ENCODE data around the gene DUOX2. TPM values are rescaled to one million over a fixed set of nuclear protein-coding genes. Genes with fewer than 3 reads are reported as not detected.

DUOX2 gene
- total and polyA plus RNA-seq, 2 donors from 2014 or later, result 0.26 to 0.28 TPM

- Histone ChIP-seq H3K27ac (ENCODE audit: low read depth in 2 of 2, low read length in 2 of 2) (no peak overlapping the region), H3K9ac (ENCODE audit: low read length in 3 of 3) (no peak overlapping the region), H3K27me3 (ENCODE audit: control insufficient read depth, insufficient read depth, low read length) (no peaks in the 10 kb centered on the region), H3K9me3 (ENCODE audit: control insufficient read depth in 2 of 3, insufficient read depth in 1 of 3, low read length in 3 of 3) (no peaks in the 10 kb centered on the region), H3K4me1 (ENCODE audit: control insufficient read depth in 2 of 3, insufficient read depth in 2 of 3, low read depth in 1 of 3, low read length in 3 of 3) (no peaks in the 10 kb centered on the region), H3K4me3 (ENCODE audit: low read length in 3 of 3) (no peak overlapping the region), H3K36me3 (ENCODE audit: control insufficient read depth in 2 of 3, insufficient read depth in 3 of 3, low read length in 3 of 3) (no peaks in the 10 kb centered on the region)
- no peak for TF ChIP-seq CTCF (IDR thresholded peaks at IDR 0.05; ENCODE audit: borderline replicate concordance, extremely low read depth, insufficient read depth)
- FAIRE-seq (no peak), DNase-seq (peak in 1 of 5 donors; percentile 24)
- intact Hi-C loops (cut with DNase I), result no loop called here
These were observed 20.2 kb downstream of the DUOX2 start for GRCh38 chr15:45093622-45094357.

GRCh38 chr15:45093013-45093412 is 21.0 kb downstream of the DUOX2 start:
- H3K27me3 ChIP-seq (ENCODE audit: control insufficient read depth, insufficient read depth, low read length), result no peaks in the 10 kb centered on the region
- H3K27ac ChIP-seq (ENCODE audit: low read depth in 2 of 2, low read length in 2 of 2), result no peak overlapping the region
- intact Hi-C loops (cut with DNase I), result no loop called here
- no peaks in the 10 kb centered on the region for H3K4me1 ChIP-seq (ENCODE audit: control insufficient read depth in 2 of 3, insufficient read depth in 2 of 3, low read depth in 1 of 3, low read length in 3 of 3)
- H3K36me3 ChIP-seq (ENCODE audit: control insufficient read depth in 2 of 3, insufficient read depth in 3 of 3, low read length in 3 of 3), result no peaks in the 10 kb centered on the region
- no peaks in the 10 kb centered on the region for H3K9me3 ChIP-seq (ENCODE audit: control insufficient read depth in 2 of 3, insufficient read depth in 1 of 3, low read length in 3 of 3)
- FAIRE-seq, result no peak
- no peak overlapping the region for H3K9ac ChIP-seq (ENCODE audit: low read length in 3 of 3)
- no peak overlapping the region for H3K4me3 ChIP-seq (ENCODE audit: low read length in 3 of 3)
- peak in 1 of 5 donors; percentile 10 for DNase-seq
- TF ChIP-seq CTCF (IDR thresholded peaks at IDR 0.05; ENCODE audit: borderline replicate concordance, extremely low read depth, insufficient read depth), result no peak

- no peak for TF ChIP-seq CTCF (IDR thresholded peaks at IDR 0.05; ENCODE audit: borderline replicate concordance, extremely low read depth, insufficient read depth)
- Histone ChIP-seq H3K9me3 (ENCODE audit: control insufficient read depth in 2 of 3, insufficient read depth in 1 of 3, low read length in 3 of 3) (no peaks in the 10 kb centered on the region), H3K4me3 (ENCODE audit: low read length in 3 of 3) (no peak overlapping the region), H3K36me3 (ENCODE audit: control insufficient read depth in 2 of 3, insufficient read depth in 3 of 3, low read length in 3 of 3) (no peaks in the 10 kb centered on the region), H3K4me1 (ENCODE audit: control insufficient read depth in 2 of 3, insufficient read depth in 2 of 3, low read depth in 1 of 3, low read length in 3 of 3) (no peaks in the 10 kb centered on the region), H3K27me3 (ENCODE audit: control insufficient read depth, insufficient read depth, low read length) (no peaks in the 10 kb centered on the region), H3K27ac (ENCODE audit: low read depth in 2 of 2, low read length in 2 of 2) (no peak overlapping the region), H3K9ac (ENCODE audit: low read length in 3 of 3) (no peak overlapping the region)
- FAIRE-seq, result no peak
- intact Hi-C loops (cut with DNase I), result no loop called here
- no peak for DNase-seq
These were observed 22.4 kb downstream of the DUOX2 start for GRCh38 chr15:45091576-45091975.

All from kidney (tissue), 14 donors.